Measurements from ENCODE around the gene DHX16. TPM values are rescaled to one million over a fixed set of nuclear protein-coding genes. Genes with fewer than 3 reads are reported as not detected.
A peak's percentile ranks its signal among the peaks of the same experiment; 100 is the strongest.

Gene DHX16
- total RNA-seq, 2 donors from 2014 or later = 25.9 to 35.1 TPM

GRCh38 chr6:30626484-30627366 lies 46.1 kb downstream of the DHX16 start, which contains the start of gene ATAT1:
ATAT1 (plus strand) TSS chr6:30626874.
- no peaks in the 10 kb centered on the region for H3K9me3 ChIP-seq
- peaks cover 21% of the 10 kb centered on the region for H3K36me3 ChIP-seq
- TF ChIP-seq CTCF (IDR thresholded peaks at IDR 0.05) = no peak
- H3K4me1 ChIP-seq = peaks cover 9% of the 10 kb centered on the region
- intact Hi-C loops (cut with DNase I) = loop anchor here (2.0 kb wide), 1 partner anchor 46 kb away; the partner anchor contains the start of gene DHX16
- no peaks in the 10 kb centered on the region for H3K27me3 ChIP-seq
- H3K4me3 ChIP-seq = peak within 1 kb of the TSS; percentile 58
- peak within 1 kb of the TSS; percentile 84 to 89 for H3K9ac ChIP-seq (ENCODE audit: low read depth in 2 of 2, low read length in 2 of 2)
- peak within 1 kb of the TSS; percentile 80 for H3K27ac ChIP-seq
- DNase-seq = peak; percentile 96

- peak overlapping the region; percentile 80 for H3K27ac ChIP-seq
- no peaks in the 10 kb centered on the region for H3K27me3 ChIP-seq
- H3K9me3 ChIP-seq = no peaks in the 10 kb centered on the region
- no peak overlapping the region for H3K9ac ChIP-seq (ENCODE audit: low read depth in 2 of 2, low read length in 2 of 2)
- H3K4me3 ChIP-seq = no peak overlapping the region
- peaks cover 9% of the 10 kb centered on the region for H3K4me1 ChIP-seq
- H3K36me3 ChIP-seq = peaks cover 21% of the 10 kb centered on the region
- TF ChIP-seq CTCF (IDR thresholded peaks at IDR 0.05) = no peak
- no peak for DNase-seq
- intact Hi-C loops (cut with DNase I) = no loop called here
Observed at GRCh38 chr6:30625511-30625910, 47.3 kb downstream of the DHX16 start.

GRCh38 chr6:30619561-30619960 lies 53.2 kb downstream of the DHX16 start:
- no peak overlapping the region for H3K27ac ChIP-seq
- H3K36me3 ChIP-seq = peaks cover 6% of the 10 kb centered on the region

GRCh38 chr6:30618270-30618797 lies 54.5 kb downstream of the DHX16 start:
- intact Hi-C loops (cut with DNase I) = no loop called here
- peaks cover under 1% of the 10 kb centered on the region for H3K4me1 ChIP-seq
- no peaks in the 10 kb centered on the region for H3K27me3 ChIP-seq
- H3K27ac ChIP-seq = peak overlapping the region; percentile 90
- no peaks in the 10 kb centered on the region for H3K9me3 ChIP-seq
- H3K36me3 ChIP-seq = peaks cover 6% of the 10 kb centered on the region
- TF ChIP-seq CTCF (IDR thresholded peaks at IDR 0.05) = no peak
- peak overlapping the region; percentile 49 for H3K4me3 ChIP-seq
- DNase-seq = peak; percentile 60
- peak overlapping the region; percentile 60 to 100 for H3K9ac ChIP-seq (ENCODE audit: low read depth in 2 of 2, low read length in 2 of 2)

More at GRCh38 chr6:30619561-30619960, 53.2 kb downstream of the DHX16 start:
- intact Hi-C loops (cut with DNase I) = no loop called here
- Histone ChIP-seq H3K4me1 (no peaks in the 10 kb centered on the region), H3K27me3 (no peaks in the 10 kb centered on the region), H3K4me3 (no peak overlapping the region), H3K9ac (ENCODE audit: low read depth in 2 of 2, low read length in 2 of 2) (no peak overlapping the region), H3K9me3 (no peaks in the 10 kb centered on the region)
- no peak for TF ChIP-seq CTCF (IDR thresholded peaks at IDR 0.05)
- no peak for DNase-seq

- peak; percentile 98 for DNase-seq
- no peak for TF ChIP-seq CTCF (IDR thresholded peaks at IDR 0.05)
- Histone ChIP-seq H3K36me3 (peaks cover 2% of the 10 kb centered on the region), H3K9me3 (no peaks in the 10 kb centered on the region), H3K9ac (ENCODE audit: low read depth in 2 of 2, low read length in 2 of 2) (peak within 1 kb of the TSS; percentile 96 to 100), H3K27ac (peak within 1 kb of the TSS; percentile 93), H3K4me3 (peak within 1 kb of the TSS; percentile 63), H3K4me1 (peaks cover 4% of the 10 kb centered on the region), H3K27me3 (no peaks in the 10 kb centered on the region)
- intact Hi-C loops (cut with DNase I) = no loop called here
Observed at GRCh38 chr6:30617565-30618269, 55.1 kb downstream of the DHX16 start, which contains the start of gene MRPS18B. MRPS18B (plus strand) TSS chr6:30617840; CDS start chr6:30617866, 26 bp downstream.

Data from colonic mucosa (tissue), 4 donors.